Measurements from ENCODE around the gene COL6A3. TPM values are rescaled to one million over a fixed set of nuclear protein-coding genes. Genes with fewer than 3 reads are reported as not detected.

The COL6A3 gene
- total RNA-seq, 1 donor from 2014 or later = 264 TPM

DNA sequence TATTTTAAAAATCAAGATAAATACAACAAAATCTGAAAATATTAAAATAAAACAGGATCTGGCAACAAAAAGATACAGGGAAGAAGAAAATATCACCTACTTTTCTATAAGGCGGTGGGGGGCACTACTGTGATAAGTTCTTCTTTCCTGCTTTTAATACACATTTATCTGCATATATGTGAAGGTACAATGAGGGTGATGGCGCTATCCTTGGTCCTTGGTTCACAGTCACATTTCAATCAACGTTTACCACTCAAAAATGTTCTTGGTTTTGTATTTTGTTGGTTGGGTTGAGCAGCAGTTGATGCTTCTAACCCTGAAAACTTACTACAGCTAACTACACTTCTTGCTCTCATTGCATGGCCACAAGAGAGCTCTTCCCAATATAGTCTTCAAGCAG, 112.4 kb downstream of the COL6A3 start:
- Mint-ChIP-seq H3K4me1 (ENCODE audit: low read depth) (peaks cover 53% of the 10 kb centered on the region), H3K9me3 (ENCODE audit: low read depth) (peaks cover 13% of the 10 kb centered on the region), H3K27ac (ENCODE audit: unreplicated experiment) (no peak overlapping the region), H3K36me3 (ENCODE audit: low read depth) (peaks cover 2% of the 10 kb centered on the region), H3K4me3 (ENCODE audit: unreplicated experiment) (no peak overlapping the region), H3K27me3 (ENCODE audit: low read depth) (no peaks in the 10 kb centered on the region)
- no peak for DNase-seq (ENCODE audit: low spot score)
- TF ChIP-seq, protein P1, sequence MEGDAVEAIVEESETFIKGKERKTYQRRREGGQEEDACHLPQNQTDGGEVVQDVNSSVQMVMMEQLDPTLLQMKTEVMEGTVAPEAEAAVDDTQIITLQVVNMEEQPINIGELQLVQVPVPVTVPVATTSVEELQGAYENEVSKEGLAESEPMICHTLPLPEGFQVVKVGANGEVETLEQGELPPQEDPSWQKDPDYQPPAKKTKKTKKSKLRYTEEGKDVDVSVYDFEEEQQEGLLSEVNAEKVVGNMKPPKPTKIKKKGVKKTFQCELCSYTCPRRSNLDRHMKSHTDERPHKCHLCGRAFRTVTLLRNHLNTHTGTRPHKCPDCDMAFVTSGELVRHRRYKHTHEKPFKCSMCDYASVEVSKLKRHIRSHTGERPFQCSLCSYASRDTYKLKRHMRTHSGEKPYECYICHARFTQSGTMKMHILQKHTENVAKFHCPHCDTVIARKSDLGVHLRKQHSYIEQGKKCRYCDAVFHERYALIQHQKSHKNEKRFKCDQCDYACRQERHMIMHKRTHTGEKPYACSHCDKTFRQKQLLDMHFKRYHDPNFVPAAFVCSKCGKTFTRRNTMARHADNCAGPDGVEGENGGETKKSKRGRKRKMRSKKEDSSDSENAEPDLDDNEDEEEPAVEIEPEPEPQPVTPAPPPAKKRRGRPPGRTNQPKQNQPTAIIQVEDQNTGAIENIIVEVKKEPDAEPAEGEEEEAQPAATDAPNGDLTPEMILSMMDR (IDR thresholded peaks at IDR 0.05) = no peak

- TF ChIP-seq, protein P1 (IDR thresholded peaks at IDR 0.05) = no peak
- Mint-ChIP-seq H3K36me3 (ENCODE audit: low read depth) (peaks cover 2% of the 10 kb centered on the region), H3K9me3 (ENCODE audit: low read depth) (peaks cover 13% of the 10 kb centered on the region), H3K4me1 (ENCODE audit: low read depth) (peaks cover 48% of the 10 kb centered on the region), H3K27ac (ENCODE audit: unreplicated experiment) (no peak overlapping the region), H3K27me3 (ENCODE audit: low read depth) (no peaks in the 10 kb centered on the region), H3K4me3 (ENCODE audit: unreplicated experiment) (no peak overlapping the region)
- peak; percentile 36 for DNase-seq (ENCODE audit: low spot score)
Observed at GRCh38 chr2:237300739-237301138, 113.2 kb downstream of the COL6A3 start.

DNA sequence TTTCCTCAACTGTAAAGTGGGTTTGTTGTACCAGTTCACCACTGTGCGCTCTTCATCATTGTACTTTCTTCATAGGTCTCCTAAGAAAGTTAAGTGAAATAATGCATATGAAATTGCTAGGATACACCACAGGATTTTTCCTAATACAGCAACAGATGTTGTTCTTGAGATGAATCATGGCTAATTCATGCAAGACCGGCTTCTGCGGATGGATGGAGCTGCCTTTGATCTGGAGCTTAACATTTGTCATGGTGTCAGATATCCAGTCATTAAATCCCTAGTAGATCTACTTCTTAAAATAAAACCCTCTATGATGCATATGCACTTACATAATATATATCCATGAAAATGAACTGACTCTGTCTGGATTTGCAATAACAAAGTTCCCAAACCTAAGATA, 114.1 kb downstream of the COL6A3 start:
- TF ChIP-seq, protein P1 (IDR thresholded peaks at IDR 0.05) = no peak
- peaks cover 13% of the 10 kb centered on the region for H3K9me3 Mint-ChIP-seq (ENCODE audit: low read depth)
- peak overlapping the region; percentile 28 for H3K27ac Mint-ChIP-seq (ENCODE audit: unreplicated experiment)
- H3K36me3 Mint-ChIP-seq (ENCODE audit: low read depth) = peaks cover 2% of the 10 kb centered on the region
- no peak overlapping the region for H3K4me3 Mint-ChIP-seq (ENCODE audit: unreplicated experiment)
- H3K27me3 Mint-ChIP-seq (ENCODE audit: low read depth) = no peaks in the 10 kb centered on the region
- DNase-seq (ENCODE audit: low spot score) = no peak
- peaks cover 48% of the 10 kb centered on the region for H3K4me1 Mint-ChIP-seq (ENCODE audit: low read depth)

DNA sequence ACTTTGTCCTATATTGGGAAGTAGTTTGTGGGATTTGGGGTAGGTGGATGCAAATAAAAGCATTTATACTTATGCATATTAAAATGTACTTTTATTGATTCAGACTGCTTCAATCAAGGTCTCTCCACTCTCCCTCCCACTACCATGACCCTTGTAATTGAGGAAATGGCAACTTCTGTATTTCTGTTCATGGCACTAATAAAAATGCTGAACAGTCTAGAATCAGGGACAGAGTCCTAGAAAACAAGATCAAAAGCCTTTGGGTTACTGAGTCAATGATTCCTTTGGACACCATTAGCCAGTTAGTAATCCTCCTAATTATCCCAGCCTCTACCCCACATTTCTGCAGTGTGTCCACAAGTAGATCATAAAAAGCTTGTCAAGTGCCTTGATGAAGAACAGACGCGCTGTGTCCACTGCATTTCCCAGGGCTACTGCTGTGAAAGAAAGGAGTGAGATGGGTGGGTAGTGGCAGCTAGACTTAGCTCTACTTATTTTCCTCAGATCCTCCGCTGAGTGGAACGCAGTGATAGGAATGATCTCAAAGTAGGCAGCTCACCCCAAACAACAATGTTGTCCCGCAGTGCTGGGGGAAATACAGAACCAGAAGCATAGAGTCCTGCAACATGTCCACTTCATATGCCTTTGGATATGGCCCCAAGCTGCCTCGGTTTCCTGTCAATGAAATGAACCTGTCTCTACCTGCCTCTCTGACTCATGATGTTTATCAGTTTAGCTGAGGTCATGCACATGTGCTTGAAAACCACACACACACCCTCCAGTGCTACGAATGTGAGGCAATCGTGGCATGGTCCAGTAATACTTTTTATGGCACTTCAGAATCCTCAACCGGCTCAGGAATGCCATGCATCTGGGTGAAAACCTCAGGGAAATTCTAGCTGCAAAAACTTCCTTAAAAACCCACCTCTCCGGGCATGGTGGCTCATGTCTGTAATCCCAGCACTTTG, 115.5 kb downstream of the COL6A3 start:
- TF ChIP-seq, protein P1 (IDR thresholded peaks at IDR 0.05) = no peak
- Mint-ChIP-seq H3K36me3 (ENCODE audit: low read depth) (no peaks in the 10 kb centered on the region), H3K4me3 (ENCODE audit: unreplicated experiment) (no peak overlapping the region), H3K27ac (ENCODE audit: unreplicated experiment) (no peak overlapping the region), H3K4me1 (ENCODE audit: low read depth) (peaks cover 55% of the 10 kb centered on the region), H3K27me3 (ENCODE audit: low read depth) (no peaks in the 10 kb centered on the region), H3K9me3 (ENCODE audit: low read depth) (peaks cover 6% of the 10 kb centered on the region)
- DNase-seq (ENCODE audit: low spot score) = no peak

DNA sequence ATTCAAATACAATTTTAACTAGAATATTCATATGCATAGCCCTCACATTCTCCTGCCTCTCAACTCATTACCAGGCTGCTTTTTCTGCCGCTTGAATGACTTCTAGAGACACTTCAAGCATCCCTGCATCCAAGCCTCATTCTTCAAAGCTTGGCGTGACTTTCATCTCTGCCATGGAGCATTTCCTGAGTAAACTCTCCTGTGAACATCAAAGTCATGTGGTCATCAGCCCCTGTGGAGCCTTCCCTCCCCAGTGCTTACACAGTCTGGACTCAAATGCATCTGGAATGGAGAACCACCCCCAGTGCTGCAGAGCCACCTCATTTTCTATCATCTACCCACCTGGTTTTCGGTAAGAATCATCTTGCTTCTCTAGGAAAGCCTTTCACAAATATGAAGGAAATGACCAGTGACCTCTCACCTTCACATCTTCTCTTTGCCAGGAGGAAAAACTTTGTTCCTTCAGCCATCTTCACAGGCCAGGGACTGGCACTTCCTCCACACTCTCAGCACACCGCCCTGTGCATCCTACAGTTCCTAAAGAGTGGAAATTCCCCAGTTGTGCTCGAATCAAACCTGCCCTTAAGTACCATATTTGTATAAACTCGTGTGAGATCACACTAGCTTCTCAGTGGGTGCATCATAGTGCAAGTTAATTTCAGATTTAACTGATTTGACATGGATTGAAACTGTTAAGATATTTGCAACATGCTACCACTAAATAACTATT, 116.4 kb downstream of the COL6A3 start:
- TF ChIP-seq, protein P1 (IDR thresholded peaks at IDR 0.05) = no peak
- no peak for DNase-seq (ENCODE audit: low spot score)
- peaks cover 2% of the 10 kb centered on the region for H3K9me3 Mint-ChIP-seq (ENCODE audit: low read depth)
- no peaks in the 10 kb centered on the region for H3K36me3 Mint-ChIP-seq (ENCODE audit: low read depth)
- H3K4me3 Mint-ChIP-seq (ENCODE audit: unreplicated experiment) = no peak overlapping the region
- no peaks in the 10 kb centered on the region for H3K27me3 Mint-ChIP-seq (ENCODE audit: low read depth)
- peaks cover 61% of the 10 kb centered on the region for H3K4me1 Mint-ChIP-seq (ENCODE audit: low read depth)
- peak overlapping the region; percentile 81 for H3K27ac Mint-ChIP-seq (ENCODE audit: unreplicated experiment)

All from chondrocyte (in vitro differentiated cells).